Putamen (tissue), 1 donor: ENCODE results near the gene ETV5.

ENCODE experiments used
- DNase-seq: peaks from one replicate; pipeline ENCODE4 v3.0.0-alpha.2; 2016; ENCODE audit warnings: low spot score

ETV5 gene

DNA sequence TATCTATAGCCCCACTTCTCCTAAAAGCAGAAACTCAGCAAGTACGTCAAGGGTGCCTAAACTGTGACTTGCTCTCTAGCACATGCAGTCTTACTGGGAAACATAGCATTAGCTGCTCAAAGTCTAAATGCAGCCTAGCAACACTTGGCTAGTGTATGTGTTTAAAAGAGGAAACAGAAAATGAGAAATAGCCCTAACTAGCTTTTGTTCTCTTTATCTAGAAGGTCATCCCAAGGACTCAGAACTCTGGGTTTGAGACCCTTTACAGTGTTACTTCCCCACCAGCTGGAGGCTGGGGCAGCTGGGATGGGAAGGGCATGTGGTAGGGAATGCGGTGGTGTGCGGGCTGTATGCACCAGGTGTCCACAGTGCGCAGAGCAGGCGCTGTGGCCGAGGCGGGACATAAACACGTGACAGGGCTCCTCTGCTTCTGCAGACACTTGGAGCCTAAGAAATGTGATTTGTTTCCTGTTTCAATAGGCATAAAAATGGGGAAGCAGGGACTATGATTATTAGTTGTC, 13.3 kb downstream of the ETV5 start:
- no peak for DNase-seq

DNA sequence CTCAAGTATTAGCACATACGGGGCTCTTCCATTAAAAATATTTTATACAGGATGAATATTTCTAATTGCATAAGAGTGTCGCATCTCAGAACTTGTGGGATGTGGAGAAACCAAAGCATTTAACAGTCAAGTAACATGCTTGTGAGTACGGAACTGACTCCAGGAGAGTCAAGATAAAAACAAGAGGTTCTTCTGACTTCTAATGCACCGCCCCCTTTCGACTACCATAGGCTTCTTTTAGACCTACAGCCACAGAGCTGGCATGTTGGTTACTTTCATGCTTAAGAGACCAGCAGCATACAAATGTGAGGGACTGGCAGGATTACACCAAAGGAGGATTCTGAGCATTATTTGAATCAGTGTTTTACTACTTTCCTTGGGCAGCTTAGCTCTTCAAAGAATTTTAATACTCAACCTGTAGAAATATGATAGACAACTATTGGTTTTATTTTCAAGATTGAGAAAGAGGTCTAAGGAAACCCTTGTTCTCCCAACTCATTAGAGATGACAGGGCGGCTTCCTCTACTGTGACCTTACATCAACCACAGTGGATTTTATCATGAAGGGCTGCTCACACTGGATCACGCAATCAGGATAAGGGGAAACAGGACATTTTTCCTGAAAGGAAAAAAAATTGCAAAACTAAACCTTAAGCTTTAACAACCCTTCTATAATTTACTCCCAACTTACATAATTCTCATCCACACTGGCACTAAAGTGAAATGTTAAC, 14.0 kb downstream of the ETV5 start:
- no peak for DNase-seq

DNA sequence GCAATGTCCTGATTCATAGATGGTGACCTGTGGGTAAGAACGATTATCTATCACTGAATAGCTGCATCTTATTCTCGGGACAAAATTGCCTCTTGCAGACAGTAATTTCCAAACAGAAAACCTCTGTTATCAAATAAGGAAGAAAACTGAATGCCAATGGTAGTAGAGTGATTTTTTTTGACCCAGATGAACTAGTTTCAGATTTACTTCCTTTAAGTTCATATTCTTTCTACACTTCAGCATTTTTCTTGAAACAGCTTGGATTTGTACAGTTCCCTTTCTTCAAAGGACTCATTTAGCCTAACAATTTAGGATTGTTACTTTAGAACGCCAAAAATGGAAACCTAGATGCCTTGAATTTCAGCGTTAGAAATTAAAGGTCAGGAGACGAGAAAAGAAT, 14.6 kb downstream of the ETV5 start:
- DNase-seq, result no peak

DNA sequence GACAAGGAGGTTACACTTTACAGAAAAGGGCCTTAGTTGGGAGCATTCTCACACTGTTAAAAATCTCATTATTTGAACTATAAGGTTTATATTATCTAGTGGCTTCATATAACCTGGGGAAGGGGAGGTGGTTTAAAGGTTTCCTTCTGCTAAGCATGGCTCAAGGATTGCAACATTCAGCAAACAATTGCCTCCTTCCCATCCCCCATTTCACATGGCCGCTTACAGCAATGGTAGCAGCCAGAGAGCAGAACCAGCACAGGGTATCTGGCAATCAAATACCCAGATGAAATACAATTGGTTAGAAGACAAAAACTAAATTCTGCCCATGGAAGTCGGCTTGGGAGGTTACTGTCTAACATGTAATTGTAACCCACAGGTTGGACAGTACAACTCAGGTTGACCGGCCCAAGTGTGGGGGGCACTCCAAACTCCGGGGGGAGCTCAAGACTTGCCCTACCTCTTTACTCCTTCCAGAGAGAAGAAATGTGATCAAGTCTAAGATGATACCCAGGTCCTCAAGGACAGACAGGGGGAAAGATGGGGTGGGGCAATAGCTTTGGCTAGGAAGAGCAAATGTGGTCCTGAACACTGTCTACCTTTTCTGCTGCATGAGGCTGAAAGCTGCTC, 15.5 kb downstream of the ETV5 start:
- DNase-seq, result no peak

DNA sequence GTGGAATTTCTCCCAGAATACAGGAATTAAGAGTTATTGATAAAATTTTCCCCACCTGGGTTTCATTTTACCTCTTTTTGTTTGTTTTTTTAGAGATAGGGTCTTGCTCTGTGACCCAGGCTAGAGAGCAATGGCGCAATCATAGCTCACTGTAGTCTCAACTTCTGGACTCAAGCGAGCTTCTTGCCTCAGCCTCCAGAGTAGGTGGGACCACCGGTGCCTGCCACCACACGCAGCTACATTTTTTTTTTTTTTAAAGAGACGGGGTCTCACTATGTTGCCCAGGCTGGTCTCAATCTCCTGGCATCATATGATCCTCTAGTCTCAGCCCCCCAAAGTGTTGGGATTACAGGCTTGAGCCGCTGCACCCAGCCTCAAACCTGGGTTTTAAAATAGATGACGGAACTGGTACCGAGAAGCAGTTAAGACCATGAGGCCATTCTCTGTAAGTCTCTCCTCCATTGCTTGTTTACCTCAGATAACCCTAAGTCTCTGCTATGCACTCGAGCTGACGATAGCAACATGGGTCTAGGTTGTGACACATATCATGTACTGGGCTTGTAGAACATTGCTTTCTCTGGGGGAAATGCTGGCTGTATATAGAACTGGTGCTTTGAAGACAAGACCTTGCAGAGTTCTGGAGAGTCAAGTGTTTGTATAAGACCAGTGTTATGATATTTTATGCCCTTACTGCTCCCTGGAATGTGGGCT, 16.4 kb downstream of the ETV5 start:
- DNase-seq, result no peak

DNA sequence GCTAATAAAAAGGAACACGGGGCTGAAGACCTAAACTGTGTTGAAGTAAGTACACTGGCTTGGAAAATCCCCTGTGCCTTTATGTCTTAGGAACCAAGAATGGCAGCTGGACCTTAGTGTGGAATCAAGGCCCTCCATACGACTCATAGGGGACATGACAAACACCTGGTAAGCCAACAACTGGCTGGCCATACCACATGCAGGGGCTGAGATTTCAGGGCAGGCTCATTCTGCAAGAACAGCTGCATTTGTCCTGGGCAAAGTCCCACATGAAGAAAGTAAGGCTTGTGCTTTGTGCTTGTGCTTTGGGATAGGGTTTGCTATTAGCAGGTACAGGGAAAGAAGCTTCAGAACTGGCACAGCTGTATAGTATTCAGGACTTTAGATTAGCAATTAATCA, 18.0 kb downstream of the ETV5 start:
- DNase-seq, result no peak

DNA sequence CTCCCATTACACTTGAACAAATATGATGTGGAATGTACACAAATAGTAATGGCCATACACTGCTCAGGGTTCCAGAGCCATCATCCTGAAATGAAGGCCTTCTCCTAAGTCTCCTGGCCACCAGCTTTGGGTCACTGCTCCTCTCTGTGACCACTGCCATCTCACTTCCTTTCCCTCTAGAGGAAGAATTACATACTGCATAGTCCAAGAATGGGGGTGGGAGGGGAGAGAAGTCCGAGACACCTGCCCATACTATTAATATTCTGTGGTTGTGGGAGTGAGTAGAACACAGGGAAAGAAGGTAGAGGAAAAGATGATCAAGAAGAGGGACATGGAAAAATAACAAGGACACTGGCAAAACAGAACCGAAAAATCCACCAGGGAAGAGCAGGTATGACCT, 20.6 kb downstream of the ETV5 start:
- no peak for DNase-seq

DNA sequence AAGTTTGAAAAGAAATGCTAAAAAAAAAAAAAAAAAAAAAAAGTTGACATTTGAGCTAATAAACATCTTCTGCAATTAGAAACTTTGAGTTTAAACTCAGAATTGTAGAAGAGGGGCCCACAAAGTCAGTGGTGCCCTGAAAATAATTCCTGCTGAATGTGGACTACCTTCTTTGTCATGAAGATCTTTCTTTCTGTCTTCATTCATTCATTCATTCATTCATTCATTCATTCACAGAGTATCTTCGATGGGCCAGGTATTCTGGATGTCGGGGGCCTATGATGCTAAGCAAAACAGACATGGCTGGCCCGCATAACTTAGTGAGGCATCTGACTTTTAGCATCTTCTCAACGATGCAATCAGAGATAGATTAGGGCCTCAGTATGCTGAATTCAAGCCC, 24.6 kb downstream of the ETV5 start:
- DNase-seq, result no peak

DNA sequence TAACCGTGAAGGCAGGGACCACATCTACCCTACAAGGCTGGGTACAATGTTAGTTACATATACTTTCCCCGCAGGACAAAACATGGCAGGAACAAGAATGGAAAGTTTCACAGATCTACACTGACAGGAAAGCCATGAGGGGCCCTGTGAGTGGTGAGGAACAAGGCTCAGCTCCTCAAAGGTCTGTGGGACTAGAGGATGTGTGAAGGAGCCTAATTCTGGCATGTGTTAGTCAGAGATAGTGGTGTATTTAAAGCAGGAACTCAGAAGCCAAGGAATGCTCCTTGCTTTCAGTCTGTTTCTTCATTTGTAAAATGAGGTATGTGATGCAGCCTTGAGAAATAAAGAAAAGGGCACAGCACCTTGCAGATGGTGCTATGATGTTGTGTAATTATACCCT, 25.1 kb downstream of the ETV5 start:
- DNase-seq, result no peak

DNA sequence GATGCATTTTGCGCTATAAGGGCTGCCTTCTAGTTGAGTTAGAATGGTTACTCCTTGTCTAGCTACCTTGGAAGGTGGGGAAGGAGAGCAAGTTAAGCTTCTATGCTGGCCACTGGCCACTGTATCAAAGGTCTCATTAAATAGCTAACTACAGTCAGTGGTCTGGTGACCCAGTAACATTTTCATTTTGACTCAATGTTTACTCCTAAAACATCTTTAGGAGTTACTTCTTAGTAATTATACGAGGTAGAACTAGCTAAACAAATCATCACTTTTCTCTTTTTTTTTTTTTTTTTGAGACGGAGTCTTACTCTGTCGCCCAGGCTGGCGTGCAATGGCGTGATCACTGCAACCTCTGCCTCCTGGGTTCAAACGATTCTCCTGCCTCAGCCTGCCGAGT, 26.7 kb downstream of the ETV5 start:
- no peak for DNase-seq

DNA sequence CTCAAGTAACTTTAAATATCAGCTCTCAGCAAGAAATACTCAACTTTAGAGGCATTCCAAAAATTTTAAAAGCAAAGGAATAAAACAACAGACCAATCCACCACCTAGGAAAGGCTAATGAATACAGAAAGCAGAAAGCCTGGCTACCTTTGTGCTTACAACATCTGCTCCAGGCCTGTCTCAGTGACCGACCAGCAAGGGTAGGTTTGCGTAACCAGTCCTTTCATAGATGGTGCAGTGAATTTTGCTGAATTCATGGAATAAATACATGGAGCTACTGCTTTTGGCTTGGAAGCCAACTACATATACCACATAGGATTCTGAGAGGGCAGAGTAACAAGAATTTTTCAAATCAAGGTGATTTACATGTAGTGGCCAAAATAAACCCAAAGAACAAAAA, 27.2 kb downstream of the ETV5 start:
- DNase-seq, result no peak

DNA sequence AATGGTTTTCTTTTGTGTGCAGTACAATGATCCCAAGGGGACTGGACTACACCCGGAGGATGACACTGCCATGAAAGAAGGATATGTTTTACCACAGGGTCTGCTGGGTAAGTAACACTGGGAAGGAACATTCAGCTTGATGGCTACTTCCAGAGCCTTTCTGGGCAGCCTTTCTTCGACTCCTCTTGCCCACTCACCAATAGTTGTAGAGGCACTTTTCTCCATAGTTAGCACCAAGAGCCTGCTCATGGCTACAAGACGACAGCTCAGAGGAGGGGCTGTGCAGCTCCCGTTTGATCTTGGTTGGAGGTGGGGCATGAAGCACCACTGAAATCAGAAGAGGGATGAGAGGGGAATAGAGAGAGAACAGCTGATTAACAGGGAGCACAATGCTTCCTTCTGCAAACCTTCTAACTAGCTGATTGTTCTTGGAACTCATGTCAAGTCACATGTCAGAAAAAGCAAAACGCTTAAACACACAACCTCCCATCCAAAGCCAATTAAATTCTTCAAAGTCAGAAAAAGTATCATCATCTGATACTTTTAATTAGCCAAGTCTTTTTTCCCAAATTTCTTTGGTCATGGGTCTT, 27.9 kb downstream of the ETV5 start:
- no peak for DNase-seq

DNA sequence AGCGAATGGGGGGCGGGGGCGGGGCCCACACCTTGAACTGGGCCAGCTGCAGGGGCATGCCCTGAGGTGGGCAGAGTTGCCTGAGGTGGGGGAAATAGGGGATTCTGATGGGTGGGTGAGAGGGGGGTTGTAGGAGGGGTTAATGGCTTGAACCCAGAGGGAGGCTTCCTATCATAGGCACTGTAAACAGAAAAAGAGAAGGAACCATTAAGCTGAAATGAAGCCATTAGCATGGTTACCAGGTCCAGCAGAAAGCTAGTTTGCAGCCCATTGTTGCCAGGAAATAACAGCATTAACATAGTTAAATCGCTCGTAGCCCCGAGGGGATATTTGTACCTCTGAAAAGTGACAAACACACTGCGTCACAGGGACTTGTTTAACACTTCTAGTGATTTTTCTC, 29.0 kb downstream of the ETV5 start:
- no peak for DNase-seq

DNA sequence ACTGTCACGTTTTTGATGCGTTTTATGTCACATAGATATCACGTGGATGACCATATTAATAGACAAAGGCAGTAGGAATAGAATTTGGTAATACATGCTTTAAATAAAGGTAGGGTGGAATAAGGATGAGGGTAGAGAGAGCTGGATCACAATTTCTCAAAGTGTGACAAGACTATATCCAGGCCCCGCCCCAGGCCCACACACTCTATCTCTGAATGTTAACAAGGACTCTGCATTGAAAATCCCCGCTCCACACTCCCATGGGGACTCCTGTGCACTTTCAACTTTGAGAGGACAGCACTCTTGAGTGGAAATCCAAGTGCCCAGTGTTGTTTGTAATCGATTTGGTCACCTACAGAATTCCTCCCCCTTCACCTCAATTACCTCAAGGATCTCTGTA, 31.4 kb downstream of the ETV5 start:
- DNase-seq, result no peak

DNA sequence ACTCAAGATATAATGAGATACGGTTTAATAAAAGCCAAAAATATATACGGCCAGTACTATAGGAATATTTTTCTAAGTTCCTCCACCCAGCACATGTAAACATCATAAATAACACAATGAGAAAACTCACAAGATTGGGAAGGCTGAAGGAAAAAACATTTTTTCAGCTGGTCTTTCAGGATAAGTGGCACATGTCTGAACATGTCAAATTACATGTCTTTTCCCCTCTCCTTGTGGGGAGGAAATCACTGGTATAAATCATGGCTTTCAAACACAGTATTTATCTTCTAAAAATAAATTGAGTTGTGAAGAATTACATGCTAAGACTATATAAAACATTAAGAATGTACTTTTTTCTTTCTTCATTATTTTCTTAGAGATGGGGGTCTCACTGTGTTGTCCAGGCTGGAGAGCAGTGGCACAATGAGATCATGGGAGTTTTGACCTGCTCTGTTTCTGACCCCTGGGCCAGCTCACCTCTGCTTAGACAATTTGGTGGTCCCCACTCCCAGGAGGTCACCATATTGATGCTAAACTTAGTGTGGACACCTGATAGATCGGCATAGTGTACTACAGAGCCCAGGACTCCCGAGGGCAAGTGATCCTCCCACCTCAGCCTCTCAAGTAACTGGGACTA, 32.8 kb downstream of the ETV5 start:
- DNase-seq, result no peak

DNA sequence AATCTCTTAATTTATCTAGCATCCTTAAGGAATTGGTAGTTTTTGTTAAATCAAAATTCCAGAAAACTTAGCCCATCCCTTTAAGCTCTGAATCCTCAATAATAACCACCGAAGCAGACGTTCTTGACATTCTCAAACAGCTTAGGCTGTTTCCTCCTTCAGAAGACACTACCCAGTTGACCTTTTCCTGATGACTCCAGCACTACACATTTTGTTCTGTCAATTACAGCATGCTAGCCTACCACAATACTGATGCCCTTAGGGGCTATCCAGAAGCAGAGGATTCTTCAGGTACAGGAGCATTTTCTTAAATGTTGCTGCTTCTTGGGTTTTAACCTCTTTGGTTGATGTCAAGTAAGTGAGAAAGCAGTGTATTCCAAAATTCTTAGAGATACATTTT, 33.4 kb downstream of the ETV5 start:
- no peak for DNase-seq

DNA sequence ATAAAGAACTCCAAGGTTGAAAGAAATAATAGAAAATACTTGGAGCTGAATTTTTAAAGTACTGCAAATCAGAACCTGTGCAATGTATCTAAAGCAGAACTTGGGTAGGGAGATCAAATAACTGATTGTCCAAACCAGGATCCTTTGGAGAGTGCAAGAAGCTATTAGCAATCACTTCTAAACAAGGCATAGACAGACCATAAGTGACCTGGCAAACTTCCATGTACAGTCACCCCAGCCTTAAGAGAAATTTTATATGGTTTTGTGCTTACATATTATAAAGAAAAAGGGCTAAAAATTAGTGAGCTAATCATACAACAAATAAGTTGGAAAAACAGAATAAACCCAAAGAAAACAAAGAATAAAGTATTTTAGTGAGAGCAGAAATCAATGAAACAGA, 35.2 kb downstream of the ETV5 start:
- DNase-seq, result no peak

DNA sequence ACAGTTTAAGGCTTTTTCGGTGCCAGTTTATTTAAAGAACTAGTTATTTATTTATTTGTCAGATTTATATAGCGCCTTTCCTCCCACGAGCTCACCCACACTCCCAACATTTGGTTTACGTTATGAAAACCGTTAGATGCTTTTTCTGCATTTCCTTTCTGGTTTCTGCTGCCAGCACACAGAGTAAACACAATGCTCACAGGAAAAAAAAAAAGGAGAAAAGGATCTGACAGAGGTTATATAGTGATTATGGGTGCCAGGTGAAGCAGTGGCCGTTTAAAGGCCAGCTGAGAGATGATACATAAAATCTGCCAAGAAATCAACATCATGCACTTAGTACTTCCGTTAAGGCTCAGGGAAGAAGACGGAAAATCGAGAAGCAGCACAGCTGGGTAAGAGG, 37.9 kb downstream of the ETV5 start:
- DNase-seq, result no peak

DNA sequence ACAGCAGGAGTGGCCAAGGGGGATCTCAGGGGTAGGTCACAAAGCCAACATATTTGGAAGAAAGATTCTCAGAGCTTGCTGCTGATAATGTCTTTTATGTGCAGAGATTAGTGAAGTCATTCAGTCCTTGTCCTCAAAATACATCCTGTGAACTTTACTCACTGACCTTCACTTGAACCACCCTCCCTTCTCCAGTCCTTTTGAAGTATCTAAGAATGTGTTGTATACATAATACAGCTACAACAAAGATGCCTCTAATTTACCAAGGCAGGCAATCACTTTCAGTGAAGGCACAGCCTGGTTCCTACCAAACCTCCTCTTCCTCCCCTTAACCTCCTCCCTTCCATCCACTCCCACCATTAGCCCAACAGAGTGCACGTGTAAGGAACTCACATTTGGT, 38.3 kb downstream of the ETV5 start:
- DNase-seq, result no peak

DNA sequence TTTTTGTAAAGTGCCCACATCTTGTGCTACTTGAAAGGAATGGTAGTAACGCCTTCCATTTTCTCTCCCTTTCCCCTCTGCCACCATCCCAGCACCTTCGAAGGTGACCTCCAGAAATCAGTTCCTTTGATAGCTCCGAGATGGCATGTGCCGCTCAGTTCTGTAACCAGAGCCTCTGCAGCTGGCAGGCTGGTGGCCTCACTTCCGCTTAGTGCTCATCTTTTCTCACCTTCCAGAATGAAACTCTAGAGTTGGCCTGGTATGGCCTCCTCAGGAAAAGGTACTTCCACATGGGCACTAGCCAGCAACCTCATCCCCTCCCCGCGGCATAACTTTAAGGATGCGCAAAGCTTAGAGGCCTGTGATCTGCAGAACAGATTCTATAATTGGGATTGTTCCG, 38.8 kb downstream of the ETV5 start:
- DNase-seq, result no peak

DNA sequence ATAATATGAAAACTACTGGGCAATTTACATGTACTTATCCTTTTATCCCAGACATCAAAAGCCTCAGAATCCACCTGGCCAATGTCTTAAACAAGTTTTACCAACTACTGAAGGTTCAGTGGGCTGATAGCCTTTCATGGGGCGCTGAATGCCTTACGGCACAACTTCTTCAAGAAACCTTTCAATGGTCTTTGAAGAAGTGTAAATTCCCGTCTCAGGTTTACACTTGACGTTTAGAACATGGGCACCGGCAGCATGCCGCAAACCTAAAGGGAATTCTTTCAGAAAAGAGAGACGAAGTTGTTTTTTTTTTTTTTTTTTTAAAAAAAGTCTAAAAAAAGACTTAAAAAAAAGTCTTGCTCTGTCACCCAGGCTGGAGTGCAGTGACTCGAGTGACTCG, 39.7 kb downstream of the ETV5 start:
- DNase-seq, result no peak

DNA sequence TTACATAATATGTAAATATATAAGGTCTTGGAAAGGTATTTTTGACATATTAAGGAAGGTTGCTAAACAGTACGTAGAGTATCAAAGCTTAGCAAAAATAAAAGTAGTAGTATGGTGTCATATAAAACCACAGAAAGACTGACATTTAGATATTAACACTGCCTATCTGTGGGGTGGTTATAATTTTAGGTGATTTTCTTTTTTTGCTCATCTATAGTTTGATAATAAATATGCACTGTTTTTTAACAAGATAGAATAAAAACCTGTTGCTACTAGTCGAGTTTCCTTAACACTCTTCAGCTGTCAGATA, 40.7 kb downstream of the ETV5 start:
- no peak for DNase-seq
